Prostate gland (tissue), 2 donors: ENCODE measurements around the gene EPHB2.

Experiments
- CTCF ChIP-seq, 4 experiments: fragments of 200-600 bp in 2 of 4; fragments of 450-650 bp in 2 of 4; sonication (generic) in 2 of 4; IDR thresholded peaks; 1 replicate in 3 of 4; 2 replicates in 1 of 4; pipeline ENCODE4 v1.5.1; 2016 to 2019; ENCODE audit warnings: antibody characterized with exemption in 4 of 4, mild to moderate bottlenecking in 2 of 4, moderate library complexity in 2 of 4
- POLR2A ChIP-seq: fragments of 450-650 bp; IDR thresholded peaks from one replicate; pipeline ENCODE4 v1.6.1; 2016; ENCODE audit warnings: antibody characterized with exemption, mild to moderate bottlenecking
- POLR2AphosphoS5 ChIP-seq: sonication (generic); formaldehyde crosslinking; IDR thresholded peaks from one replicate; pipeline ENCODE4 v1.6.1; 2017; ENCODE audit warnings: antibody characterized with exemption

- TF ChIP-seq CTCF (IDR thresholded peaks at IDR 0.05) = no peak
- no peak for TF ChIP-seq POLR2A
- no peak for TF ChIP-seq POLR2AphosphoS5
These were observed 49.8 kb downstream of the EPHB2 start for GRCh38 chr1:22760455-22760854.
